Common myeloid progenitor, CD34-positive (primary cell): Measurements from ENCODE around the gene SCYL1.

ENCODE experiments used
- CTCF ChIA-PET: fragments of 350-600 bp; sonication (Branson Sonifier 250); formaldehyde crosslinking; loops from one replicate; lab custom pipeline; 2021; ENCODE audit warnings: antibody characterized with exemption; lab: Charles Lee
- POLR2A ChIA-PET: fragments of 350-600 bp; sonication (Branson Sonifier 250); formaldehyde crosslinking; loops from one replicate; lab custom pipeline; 2021; ENCODE audit warnings: antibody characterized with exemption; lab: Charles Lee
- DNase-seq, 3 donors: peaks; one replicate each; pipeline versions ENCODE4 v3.0.0 to v3.0.0-alpha.2; 2013
- H3K27ac ChIP-seq, 2 experiments: 1 replicate in 1 of 2; 2 replicates in 1 of 2; pipeline ENCODE4 v1.7.0; 2013; ENCODE audit warnings: inconsistent platforms in 2 of 2, low read length in 2 of 2, mild to moderate bottlenecking in 2 of 2, low read depth in 1 of 2, moderate library complexity in 1 of 2; ENCODE audit not compliant: severe bottlenecking in 2 of 2, insufficient read depth in 1 of 2, poor library complexity in 1 of 2
- H3K27me3 ChIP-seq, 5 experiments: replicated peaks in 2 of 5; 1 replicate in 3 of 5; 2 replicates in 2 of 5; pipeline versions ENCODE4 v1.6.1 to v1.7.0; 2013; ENCODE audit warnings: low read length in 4 of 5, mild to moderate bottlenecking in 2 of 5, moderate library complexity in 2 of 5, inconsistent platforms in 1 of 5; ENCODE audit not compliant: insufficient read depth in 5 of 5, control insufficient read depth in 4 of 5
- H3K36me3 ChIP-seq, 4 experiments: 1 replicate in 2 of 4; 2 replicates in 2 of 4; pipeline versions ENCODE4 v1.6.1 to v1.7.0; 2013; ENCODE audit warnings: low read length in 3 of 4, control low read depth in 1 of 4, mild to moderate bottlenecking in 1 of 4; ENCODE audit not compliant: control insufficient read depth in 4 of 4, insufficient read depth in 4 of 4
- H3K4me1 ChIP-seq, 4 experiments: 1 replicate in 3 of 4; 2 replicates in 1 of 4; pipeline versions ENCODE4 v1.6.1 to v1.7.1; 2013; ENCODE audit warnings: low read length in 3 of 4, mild to moderate bottlenecking in 3 of 4, control low read depth in 1 of 4, inconsistent platforms in 1 of 4, moderate library complexity in 1 of 4; ENCODE audit not compliant: control insufficient read depth in 4 of 4, insufficient read depth in 4 of 4; ENCODE audit errors: control extremely low read depth in 1 of 4
- H3K4me3 ChIP-seq, 7 experiments: 1 replicate in 4 of 7; 2 replicates in 3 of 7; pipeline versions ENCODE4 v1.5.1 to v1.7.0; 2013; ENCODE audit warnings: mild to moderate bottlenecking in 7 of 7, low read length in 6 of 7, moderate library complexity in 6 of 7, inconsistent platforms in 2 of 7, low read depth in 2 of 7, control low read depth in 1 of 7; ENCODE audit not compliant: insufficient read depth in 4 of 7, control insufficient read depth in 1 of 7; ENCODE audit errors: extremely low read depth in 1 of 7
- H3K9me3 ChIP-seq, 5 experiments: 1 replicate in 4 of 5; 2 replicates in 1 of 5; pipeline versions ENCODE4 v1.6.1 to v1.7.1; 2013; ENCODE audit warnings: low read length in 4 of 5, mild to moderate bottlenecking in 2 of 5, inconsistent platforms in 1 of 5, low read depth in 1 of 5, moderate library complexity in 1 of 5; ENCODE audit not compliant: control insufficient read depth in 4 of 5, insufficient read depth in 2 of 5; ENCODE audit errors: control extremely low read depth in 1 of 5
- WGBS: methylation state at CpG from one replicate; pipeline ENCODE4 v1.1.5; 2013; ENCODE audit not compliant: insufficient coverage; 5-methylcytosine and 5-hydroxymethylcytosine counted together

The SCYL1 gene

GRCh38 chr11:65482306-65482850 is 42.5 kb upstream of the SCYL1 start:
- CTCF ChIA-PET = interaction anchor here (18.9 kb wide), 1 partner anchor 16 kb away, joined by 653 read pairs; the partner anchor contains the start of gene MALAT1
- Histone ChIP-seq H3K4me1 (peaks cover 0 to 41% (median 34%) of the 10 kb centered on the region in 4 experiments), H3K27ac (no peak overlapping the region)

GRCh38 chr11:65485920-65486219 is 39.0 kb upstream of the SCYL1 start:
- Histone ChIP-seq H3K27me3 (no peaks in the 10 kb centered on the region), H3K36me3 (no peaks in the 10 kb centered on the region), H3K4me3 (no peak overlapping the region), H3K9me3 (no peaks in the 10 kb centered on the region), H3K4me1 (peaks cover 0 to 48% (median 43%) of the 10 kb centered on the region in 4 experiments), H3K27ac (no peak overlapping the region)
- no peak for DNase-seq
- WGBS = 100% methylated on average over 2 of the region's 5 CpGs
- POLR2A ChIA-PET = interaction anchor here (5.3 to 26.7 kb wide), 2 partner anchors 13 to 15 kb away, joined by 91 to 1072 read pairs; partner anchors contain the start of gene MALAT1
- CTCF ChIA-PET = interaction anchor here (1.2 to 26.9 kb wide), 5 partner anchors 10 to 14 kb away, joined by 3 to 653 read pairs (median 5); partner anchors contain the start of gene MALAT1

More at GRCh38 chr11:65482306-65482850, 42.5 kb upstream of the SCYL1 start:
- Histone ChIP-seq H3K27me3 (no peaks in the 10 kb centered on the region), H3K9me3 (no peaks in the 10 kb centered on the region), H3K4me3 (no peak overlapping the region), H3K36me3 (no peaks in the 10 kb centered on the region)
- POLR2A ChIA-PET = interaction anchor here (0.6 to 2.0 kb wide), 5 partner anchors 11 to 24 kb away, joined by 3 to 17 read pairs (median 3); partner anchors contain the start of gene MALAT1
- DNase-seq = peak in 2 of 3 donors; percentile 38
- WGBS = no CpG with 5 or more reads among the region's 2 CpGs

DNA sequence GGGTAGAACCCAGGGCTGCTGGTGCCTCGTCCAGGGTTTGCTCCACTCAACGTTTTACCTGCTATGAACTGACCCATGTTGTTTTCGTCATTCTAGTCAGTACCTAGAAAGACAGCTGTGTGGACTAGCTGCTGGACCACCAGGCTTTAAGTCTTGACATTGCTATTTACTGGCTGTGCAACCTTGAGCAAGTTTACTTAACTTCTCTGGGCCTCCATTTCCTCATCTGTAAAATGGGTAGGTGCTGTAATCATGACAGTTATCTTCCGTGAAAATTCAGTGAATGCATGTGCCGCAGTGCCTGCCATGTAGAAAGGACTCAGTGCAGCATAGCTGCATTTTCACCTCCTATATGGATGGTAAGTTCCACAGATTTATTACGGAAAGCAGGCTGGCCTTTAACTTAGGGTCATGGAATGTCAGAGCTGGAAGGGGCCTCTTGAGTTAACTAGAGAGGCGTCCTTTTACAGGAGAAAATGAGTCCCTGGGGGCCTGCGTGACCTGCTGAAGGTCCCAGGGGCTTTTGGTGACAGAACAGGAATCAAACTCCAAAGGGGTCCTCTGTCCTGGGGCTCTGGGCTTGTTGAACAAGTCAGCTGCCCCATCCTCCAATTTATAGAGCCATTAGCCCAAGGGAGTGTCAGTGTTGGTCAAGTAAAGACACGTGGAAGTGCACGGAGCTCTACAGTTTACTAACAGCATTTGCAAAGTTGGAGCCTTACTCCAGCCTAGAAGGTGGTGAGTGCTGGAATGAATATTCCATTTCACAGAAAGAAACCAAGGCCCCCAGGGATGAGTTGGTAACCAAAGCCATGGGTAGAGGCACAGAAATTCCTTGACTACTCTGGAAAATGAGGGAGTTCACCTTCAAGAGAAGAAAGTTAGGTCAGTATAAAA is 38.1 kb upstream of the SCYL1 start:
- DNase-seq = peak in 1 of 3 donors; percentile 26
- ChIA-PET CTCF (interaction anchor here (1.2 to 26.9 kb wide), 8 partner anchors 9 to 18 kb away, joined by 3 to 653 read pairs (median 5); partner anchors contain the start of gene MALAT1), POLR2A (interaction anchor here (1.0 to 26.7 kb wide), 3 partner anchors 14 to 45 kb away, joined by 3 to 1072 read pairs (median 91); partner anchors contain the start of gene MALAT1)
- Histone ChIP-seq H3K27me3 (no peaks in the 10 kb centered on the region), H3K4me1 (peaks cover 0 to 52% (median 45%) of the 10 kb centered on the region in 4 experiments), H3K4me3 (no peak overlapping the region), H3K27ac (peak overlapping the region; percentile 16 to 80), H3K36me3 (no peaks in the 10 kb centered on the region), H3K9me3 (no peaks in the 10 kb centered on the region)
- WGBS = 96% methylated on average over 10 of the region's 10 CpGs

GRCh38 chr11:65487467-65488272 is 37.2 kb upstream of the SCYL1 start:
- POLR2A ChIA-PET = interaction anchor here (0.5 to 26.7 kb wide), 5 partner anchors 14 to 65 kb away, joined by 3 to 1072 read pairs (median 4); partner anchors contain the start of genes MALAT1 and NEAT1
- peak overlapping the region; percentile 79 to 80 for H3K27ac ChIP-seq
- H3K9me3 ChIP-seq = no peaks in the 10 kb centered on the region
- peak; percentile 90 to 97 (median 96) for DNase-seq
- WGBS = 5% methylated on average over 17 of the region's 17 CpGs
- H3K4me3 ChIP-seq = peak overlapping the region in 2 of 7 experiments; percentile 20 to 23
- H3K27me3 ChIP-seq = no peaks in the 10 kb centered on the region
- no peaks in the 10 kb centered on the region for H3K36me3 ChIP-seq
- CTCF ChIA-PET = interaction anchor here (0.9 to 26.9 kb wide), 7 partner anchors 8 to 72 kb away, joined by 3 to 653 read pairs (median 4); partner anchors contain the start of gene MALAT1
- H3K4me1 ChIP-seq = peaks cover under 1 to 56% (median 49%) of the 10 kb centered on the region in 4 experiments

DNA sequence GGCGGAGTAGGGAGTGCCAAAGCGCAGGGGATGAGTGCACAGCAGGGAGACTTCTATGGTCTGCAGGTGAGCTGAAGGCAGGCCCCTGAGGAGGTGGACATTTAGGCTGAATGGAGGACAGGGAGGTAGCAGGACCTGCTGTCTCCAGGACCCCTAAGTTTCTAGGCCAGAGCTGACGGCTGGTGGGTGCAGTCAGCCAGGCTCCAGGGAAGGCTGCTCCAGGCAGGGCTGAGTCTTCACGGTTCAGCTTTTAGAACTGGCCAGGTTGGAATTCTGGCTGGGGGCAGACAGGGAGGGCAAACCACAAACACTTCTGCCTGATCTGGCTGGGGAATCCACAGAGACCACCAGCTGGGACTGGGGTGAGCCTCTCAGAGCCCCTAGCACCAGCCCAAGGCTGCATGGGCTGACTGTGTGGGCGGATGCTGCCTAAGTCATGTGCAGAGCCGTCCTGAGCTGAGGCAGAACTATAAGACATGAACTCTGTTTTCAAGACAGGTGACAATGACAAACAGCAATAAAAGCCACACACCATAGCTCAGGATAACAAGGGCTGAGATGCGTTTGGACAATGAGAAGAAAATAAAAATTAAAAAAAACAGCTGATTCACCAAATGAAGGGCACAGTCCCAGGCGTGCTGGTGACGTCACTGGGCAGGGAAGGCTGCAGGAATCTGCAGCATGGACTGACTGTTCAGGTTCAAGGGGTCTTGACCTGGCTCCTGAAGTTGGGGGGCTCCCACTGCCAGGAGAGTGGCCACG is 36.4 kb upstream of the SCYL1 start:
- peaks cover 5 to 64% (median 57%) of the 10 kb centered on the region in 4 experiments for H3K4me1 ChIP-seq
- ChIA-PET CTCF (interaction anchor here (0.9 to 26.9 kb wide), 7 partner anchors 8 to 72 kb away, joined by 3 to 653 read pairs (median 4); partner anchors contain the start of gene MALAT1), POLR2A (interaction anchor here (0.5 to 26.7 kb wide), 4 partner anchors 13 to 66 kb away, joined by 4 to 1072 read pairs (median 48); partner anchors contain the start of genes MALAT1 and NEAT1)
- peak in 1 of 3 donors; percentile 39 for DNase-seq
- peak overlapping the region; percentile 79 to 80 for H3K27ac ChIP-seq
- WGBS = 64% methylated on average over 10 of the region's 10 CpGs
- no peaks in the 10 kb centered on the region for H3K36me3 ChIP-seq
- H3K27me3 ChIP-seq = no peaks in the 10 kb centered on the region
- peak overlapping the region in 1 of 7 experiments; percentile 23 for H3K4me3 ChIP-seq
- H3K9me3 ChIP-seq = no peaks in the 10 kb centered on the region
